NCI-H2107 (cell line): ENCODE data around the gene SAC3D1.

Experiments used
- DNase-seq: peaks from one replicate; lab custom pipeline; 2025; lab: John Stamatoyannopoulos, UW

Gene SAC3D1

GRCh38 chr11:65087827-65088226 is 46.8 kb downstream of the SAC3D1 start:
- DNase-seq: no peak

GRCh38 chr11:65089621-65090020 is 48.6 kb downstream of the SAC3D1 start:
- DNase-seq: no peak

GRCh38 chr11:65090628-65091027 is 49.6 kb downstream of the SAC3D1 start:
- DNase-seq: no peak
